Fibroblast of skin of scalp (primary cell): Measurements from ENCODE around the gene SNTG2.
A peak's percentile ranks its signal among the peaks of the same experiment; 100 is the strongest.

Experiments
- DNase-seq: peaks from one replicate; pipeline ENCODE4 v3.0.0-alpha.2; 2013

SNTG2 gene

GRCh38 chr2:1004398-1004797, 53.7 kb downstream of the SNTG2 start:
- peak; percentile 62 for DNase-seq

DNA sequence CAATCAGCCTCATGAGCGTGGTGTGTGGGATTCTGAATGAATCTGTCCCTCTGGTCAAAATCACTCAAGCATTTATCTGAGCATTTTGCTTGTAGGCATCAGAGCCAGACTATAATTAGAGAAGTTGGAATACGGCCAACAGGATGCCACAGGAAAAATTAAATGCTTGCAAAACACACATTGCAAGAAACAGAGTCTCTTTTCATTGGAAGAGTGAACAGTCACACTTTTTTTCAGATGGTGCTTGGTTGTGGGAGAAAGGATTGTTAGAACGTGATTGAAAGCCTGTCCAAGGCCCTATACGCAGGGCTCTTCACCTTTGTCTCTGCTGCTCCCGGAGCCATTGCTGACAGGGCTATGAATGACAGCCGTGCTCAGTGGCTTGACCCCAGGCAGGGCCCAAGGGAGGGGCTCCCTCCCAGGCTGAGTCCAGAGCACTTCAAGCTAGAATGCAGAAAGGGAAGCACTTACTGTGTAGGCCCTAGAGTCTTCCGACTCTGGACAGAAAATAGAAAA, 59.8 kb downstream of the SNTG2 start:
- peak; percentile 33 for DNase-seq

- DNase-seq, result no peak
These were observed 60.4 kb downstream of the SNTG2 start for GRCh38 chr2:1011006-1011405.

GRCh38 chr2:1011985-1012384, 61.3 kb downstream of the SNTG2 start:
- no peak for DNase-seq

DNA sequence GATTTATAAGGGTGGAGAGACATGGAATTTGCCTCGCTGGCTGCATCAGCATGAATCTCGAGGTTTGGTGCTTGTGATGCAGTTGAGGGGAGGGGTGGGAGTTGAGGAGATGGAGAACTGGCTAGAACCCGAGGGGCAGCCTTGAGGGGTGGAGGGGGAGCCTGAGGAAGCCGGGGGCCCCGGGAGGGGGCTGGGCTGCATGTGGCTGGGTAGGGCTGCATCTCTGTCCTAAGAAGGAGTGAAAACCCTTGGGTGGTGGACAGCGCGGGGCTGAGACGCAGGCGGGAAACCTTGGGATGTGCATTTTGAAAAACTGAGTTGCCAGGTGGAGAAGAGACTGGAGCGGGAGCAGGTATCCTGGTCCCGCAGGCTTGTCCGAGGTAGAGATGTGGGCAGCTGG, 64.2 kb downstream of the SNTG2 start:
- no peak for DNase-seq

DNA sequence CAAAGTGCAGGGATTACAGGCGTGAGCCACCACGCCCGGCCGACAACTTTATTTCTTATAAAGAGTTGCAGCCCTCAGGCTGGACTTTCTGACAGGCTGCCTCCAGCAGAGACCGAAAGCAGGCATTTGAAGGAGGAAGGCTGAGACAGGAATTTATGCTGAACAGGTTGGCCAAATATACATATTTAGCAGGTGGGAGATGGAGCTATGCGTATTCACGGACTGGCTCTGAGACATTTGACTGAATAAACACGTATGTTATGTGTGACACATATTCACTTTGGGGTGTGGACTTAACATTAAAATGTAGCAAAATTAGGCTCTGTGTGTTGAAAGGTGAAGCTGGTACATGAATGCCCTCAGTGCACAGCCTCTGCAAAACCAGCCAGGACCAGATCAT, 65.9 kb downstream of the SNTG2 start:
- no peak for DNase-seq

- DNase-seq, result no peak
These were observed 67.2 kb downstream of the SNTG2 start for GRCh38 chr2:1017827-1018226.

DNA sequence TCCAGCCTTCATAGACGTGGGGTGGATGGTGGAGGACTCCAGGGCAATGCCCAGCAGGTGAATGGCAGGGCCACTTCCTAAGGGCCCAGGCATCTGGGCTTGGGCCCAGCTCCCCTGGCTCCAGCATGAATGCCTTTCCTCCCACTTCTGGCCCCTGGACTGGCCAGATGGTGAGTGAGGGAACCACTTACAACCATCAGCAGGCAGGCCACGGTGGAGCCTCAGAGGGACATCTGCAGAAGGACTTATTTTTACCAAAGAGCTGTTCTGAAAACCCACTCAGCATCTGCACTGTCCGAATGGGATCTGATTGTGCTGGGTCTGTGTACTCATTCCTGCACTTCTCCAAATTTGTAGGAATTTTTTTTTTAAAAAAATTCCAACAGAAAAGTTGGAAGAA, 69.6 kb downstream of the SNTG2 start:
- DNase-seq, result no peak

- no peak for DNase-seq
These were observed 71.5 kb downstream of the SNTG2 start for GRCh38 chr2:1022178-1022577.

DNA sequence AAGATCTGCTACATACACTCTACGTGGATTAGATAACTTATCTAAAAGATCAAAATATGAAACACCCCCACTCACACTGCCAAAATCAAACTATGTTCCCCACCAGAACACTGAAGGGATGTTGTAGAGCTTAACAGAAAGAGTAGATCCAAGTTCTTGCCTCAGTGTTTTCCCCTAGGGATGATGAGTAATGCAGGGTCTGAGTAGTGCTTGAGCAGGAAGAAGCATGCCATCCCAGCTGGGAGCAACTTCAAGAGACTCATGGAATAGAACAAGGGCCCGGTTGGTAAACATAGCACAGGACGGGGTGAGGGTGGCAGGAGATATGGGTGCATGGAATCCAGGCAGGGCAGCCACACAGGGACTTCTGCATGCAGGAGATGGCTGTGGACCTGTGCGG, 74.3 kb downstream of the SNTG2 start:
- peak; percentile 80 for DNase-seq

GRCh38 chr2:1026141-1026540, 75.5 kb downstream of the SNTG2 start:
- DNase-seq, result no peak

- DNase-seq, result no peak
These were observed 78.2 kb downstream of the SNTG2 start for GRCh38 chr2:1028831-1029230.

DNA sequence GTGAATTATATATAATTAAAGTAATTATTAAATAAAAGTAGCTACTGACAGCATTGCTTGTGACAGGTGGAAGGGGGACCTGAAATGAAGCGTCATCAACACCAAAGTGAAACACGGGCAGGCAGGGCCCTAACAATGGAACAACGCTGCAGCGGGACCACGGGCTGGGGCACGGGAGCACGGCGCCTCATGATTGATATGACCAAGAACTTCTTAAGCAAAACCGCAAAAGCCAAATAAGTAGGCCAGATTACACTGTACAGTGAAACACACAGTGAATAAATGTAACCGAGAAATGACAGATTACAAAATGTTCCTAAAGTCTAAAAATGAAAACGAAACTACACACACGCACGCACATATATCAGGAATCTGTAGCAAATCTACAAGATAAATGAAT, 81.4 kb downstream of the SNTG2 start:
- no peak for DNase-seq

DNA sequence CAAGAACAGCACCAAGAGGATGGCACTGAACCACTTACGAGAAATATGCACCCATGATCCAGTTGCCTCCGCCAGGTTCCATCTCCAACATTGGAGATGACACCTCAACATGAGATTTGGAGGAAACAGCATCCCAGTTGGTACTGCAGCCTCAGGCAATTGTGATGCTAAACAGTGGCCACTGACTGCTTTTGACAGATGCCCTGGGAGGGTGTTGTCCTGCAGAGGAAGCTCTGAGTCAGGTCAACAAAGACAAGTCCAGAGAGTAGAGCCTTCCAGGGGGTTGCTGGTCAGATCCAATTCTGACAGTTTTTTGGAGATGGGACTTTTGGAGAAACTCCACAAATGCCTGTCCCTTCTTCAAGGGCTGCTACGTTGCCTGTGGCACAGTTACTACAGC, 82.4 kb downstream of the SNTG2 start:
- no peak for DNase-seq

- no peak for DNase-seq
These were observed 86.4 kb downstream of the SNTG2 start for GRCh38 chr2:1037066-1037465.

GRCh38 chr2:1039549-1039948, 88.9 kb downstream of the SNTG2 start:
- DNase-seq, result no peak

- DNase-seq, result no peak
These were observed 90.6 kb downstream of the SNTG2 start for GRCh38 chr2:1041012-1041805.

DNA sequence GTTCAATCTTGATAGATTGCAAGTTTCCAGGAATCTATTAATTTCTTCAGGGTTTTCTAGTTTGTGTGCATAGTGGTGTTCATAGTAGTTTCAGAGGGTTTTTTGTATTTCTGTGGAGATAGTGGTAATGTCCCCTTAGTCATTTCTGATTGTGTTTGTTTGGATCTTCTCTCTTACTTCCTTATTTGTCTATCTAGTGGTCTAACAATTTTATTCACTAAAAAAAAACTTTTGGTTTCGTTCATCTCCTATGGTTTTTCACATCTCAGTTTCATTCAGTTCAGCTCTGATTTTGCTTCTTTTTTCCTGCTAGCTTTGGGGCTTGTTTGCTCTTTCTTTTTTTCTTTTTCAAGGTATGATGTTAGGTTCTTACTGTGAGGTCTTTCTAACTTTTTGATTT, 94.5 kb downstream of the SNTG2 start:
- no peak for DNase-seq

GRCh38 chr2:1046067-1046466, 95.4 kb downstream of the SNTG2 start:
- no peak for DNase-seq

- DNase-seq, result no peak
These were observed 96.8 kb downstream of the SNTG2 start for GRCh38 chr2:1047485-1047884.

GRCh38 chr2:1049691-1050090, 99.0 kb downstream of the SNTG2 start:
- peak; percentile 83 for DNase-seq

GRCh38 chr2:1051075-1051474, 100.4 kb downstream of the SNTG2 start:
- DNase-seq, result peak; percentile 36

- peak; percentile 29 for DNase-seq
These were observed 102.1 kb downstream of the SNTG2 start for GRCh38 chr2:1052771-1053191.

DNA sequence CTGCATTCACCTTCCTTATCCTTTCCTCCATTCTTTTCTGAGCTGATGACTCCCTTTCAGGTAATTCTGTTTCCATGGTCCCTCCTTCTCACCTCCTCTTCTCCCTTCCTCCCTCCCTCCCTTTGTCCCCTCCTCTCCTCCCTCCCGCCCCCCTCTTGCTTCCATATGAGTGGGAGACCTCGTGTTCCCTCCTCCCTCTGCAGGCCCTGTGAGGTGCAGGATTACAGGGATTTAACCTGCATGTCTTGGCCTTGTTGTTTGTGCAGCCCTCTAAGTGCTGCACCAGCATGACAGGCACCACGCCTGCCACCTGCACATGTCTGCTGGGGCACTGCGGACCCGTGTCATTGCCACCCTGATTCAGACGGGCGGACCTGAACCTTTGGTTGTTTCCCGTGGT, 103.1 kb downstream of the SNTG2 start:
- no peak for DNase-seq

DNA sequence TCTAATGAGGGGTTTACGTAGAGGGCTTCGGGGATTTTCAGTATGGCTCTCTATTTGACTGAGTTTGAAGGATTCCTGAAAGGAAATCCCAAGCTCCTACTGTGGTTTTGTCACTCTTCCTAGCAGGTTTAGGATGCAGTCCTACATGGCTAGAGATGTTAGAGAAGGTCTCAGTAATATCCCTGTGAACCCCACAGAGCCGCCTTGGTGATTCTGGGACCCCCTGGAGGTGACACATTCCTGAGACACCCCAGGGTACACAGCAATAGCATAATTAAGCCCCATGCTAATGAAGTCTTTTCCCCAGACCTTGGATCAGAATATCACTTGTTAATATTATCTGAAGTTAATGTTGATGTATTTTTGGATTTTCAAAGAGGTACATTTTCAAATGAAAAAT, 103.8 kb downstream of the SNTG2 start:
- no peak for DNase-seq
